ENCODE results near the gene COL6A5. TPM values are rescaled to one million over a fixed set of nuclear protein-coding genes. Genes with fewer than 3 reads are reported as not detected.
"Not testable (repeated sequence)": the region's sequence is repeated elsewhere in the genome, so short reads cannot be mapped to it uniquely, and the experiment has no call there.

Gene COL6A5
- total RNA-seq, 4 donors from 2014 or later: 0.11 TPM; not detected in 3

DNA sequence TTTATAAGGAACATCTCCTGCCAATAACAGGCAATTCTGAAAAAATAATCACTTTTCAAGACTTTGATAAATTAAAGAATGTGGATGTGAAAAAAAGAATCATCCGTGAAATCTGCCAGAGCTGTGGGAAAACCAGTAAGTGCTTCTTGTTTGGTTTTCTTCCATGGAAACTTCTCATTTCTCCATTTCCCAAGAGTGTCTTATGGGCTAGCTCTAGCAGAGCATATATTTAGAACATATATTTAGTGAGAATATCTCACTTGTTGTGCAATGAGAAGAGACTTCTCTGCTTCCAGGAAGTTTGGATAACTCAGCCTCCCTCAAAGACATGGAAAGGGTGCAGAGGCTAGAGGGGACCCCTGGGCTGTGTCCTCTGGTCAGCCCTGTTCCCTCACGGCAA lies 49.9 kb downstream of the COL6A5 start:
- intact Hi-C loops (cut with DNase I): no loop called here
- no peaks in the 10 kb centered on the region for H3K27me3 ChIP-seq
- 61 to 77% methylated on average over 2 of the region's 2 CpGs for WGBS, 2 donors

DNA sequence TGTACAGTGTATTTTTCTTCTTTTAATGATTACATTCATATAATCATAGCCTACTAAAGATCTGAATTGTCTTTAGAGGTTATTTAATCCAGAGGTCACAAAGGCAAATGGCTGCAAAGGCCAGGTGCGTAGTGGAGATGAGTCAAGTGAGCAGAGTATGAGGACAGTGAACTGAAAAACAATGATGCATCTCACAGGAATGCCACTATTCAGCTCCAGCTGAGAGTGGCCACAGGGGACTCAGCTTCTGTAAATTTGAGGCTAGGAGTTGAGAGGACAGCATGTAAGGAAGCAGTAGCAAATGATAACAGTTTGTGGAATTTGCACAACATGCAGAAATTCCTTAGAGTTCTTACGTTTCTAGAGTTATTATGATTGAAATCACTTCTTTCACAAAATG lies 50.4 kb downstream of the COL6A5 start:
- WGBS, 2 donors: 53 to 75% methylated on average over 2 of the region's 2 CpGs
- H3K27ac ChIP-seq: no peak overlapping the region
- intact Hi-C loops (cut with DNase I): no loop called here
- no peak for DNase-seq
- H3K4me3 ChIP-seq (replicated peaks in 1 of 3): no peak overlapping the region
- no peaks in the 10 kb centered on the region for H3K9me3 ChIP-seq
- H3K27me3 ChIP-seq: no peaks in the 10 kb centered on the region
- H3K36me3 ChIP-seq: no peaks in the 10 kb centered on the region
- no peak for TF ChIP-seq POLR2A (IDR thresholded peaks at IDR 0.05)
- TF ChIP-seq, protein P1, sequence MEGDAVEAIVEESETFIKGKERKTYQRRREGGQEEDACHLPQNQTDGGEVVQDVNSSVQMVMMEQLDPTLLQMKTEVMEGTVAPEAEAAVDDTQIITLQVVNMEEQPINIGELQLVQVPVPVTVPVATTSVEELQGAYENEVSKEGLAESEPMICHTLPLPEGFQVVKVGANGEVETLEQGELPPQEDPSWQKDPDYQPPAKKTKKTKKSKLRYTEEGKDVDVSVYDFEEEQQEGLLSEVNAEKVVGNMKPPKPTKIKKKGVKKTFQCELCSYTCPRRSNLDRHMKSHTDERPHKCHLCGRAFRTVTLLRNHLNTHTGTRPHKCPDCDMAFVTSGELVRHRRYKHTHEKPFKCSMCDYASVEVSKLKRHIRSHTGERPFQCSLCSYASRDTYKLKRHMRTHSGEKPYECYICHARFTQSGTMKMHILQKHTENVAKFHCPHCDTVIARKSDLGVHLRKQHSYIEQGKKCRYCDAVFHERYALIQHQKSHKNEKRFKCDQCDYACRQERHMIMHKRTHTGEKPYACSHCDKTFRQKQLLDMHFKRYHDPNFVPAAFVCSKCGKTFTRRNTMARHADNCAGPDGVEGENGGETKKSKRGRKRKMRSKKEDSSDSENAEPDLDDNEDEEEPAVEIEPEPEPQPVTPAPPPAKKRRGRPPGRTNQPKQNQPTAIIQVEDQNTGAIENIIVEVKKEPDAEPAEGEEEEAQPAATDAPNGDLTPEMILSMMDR (IDR thresholded peaks at IDR 0.05): no peak
- no peaks in the 10 kb centered on the region for H3K4me1 ChIP-seq

More for the DNA sequence above, 49.9 kb downstream of the COL6A5 start:
- TF ChIP-seq, protein P1 (IDR thresholded peaks at IDR 0.05): no peak
- no peak for TF ChIP-seq POLR2A (IDR thresholded peaks at IDR 0.05)
- Histone ChIP-seq H3K36me3 (no peaks in the 10 kb centered on the region), H3K4me1 (no peaks in the 10 kb centered on the region), H3K4me3 (replicated peaks in 1 of 3) (no peak overlapping the region), H3K9me3 (no peaks in the 10 kb centered on the region), H3K27ac (no peak overlapping the region)
- DNase-seq: no peak

DNA sequence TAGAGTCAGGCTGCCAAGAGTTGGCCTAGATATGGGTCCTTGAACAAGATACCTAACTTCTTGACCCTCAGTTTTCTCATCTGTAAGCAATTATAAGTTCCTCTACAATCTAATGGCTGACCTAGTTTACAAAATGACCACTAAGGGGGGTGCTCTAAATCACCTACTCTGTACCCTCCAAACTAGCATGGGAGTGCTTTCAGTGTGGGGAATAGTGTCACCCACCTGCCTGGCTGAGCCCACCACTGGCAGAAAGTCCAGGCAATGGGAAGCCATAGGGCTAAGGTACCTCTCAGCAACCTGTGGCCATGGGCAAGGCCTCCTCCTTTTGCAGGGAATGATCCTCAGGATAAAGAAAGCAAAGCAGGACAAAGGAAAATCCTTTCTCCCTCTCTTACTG lies 58.9 kb downstream of the COL6A5 start:
- H3K27me3 ChIP-seq: no peaks in the 10 kb centered on the region
- no peak overlapping the region for H3K4me3 ChIP-seq (replicated peaks in 1 of 3)
- intact Hi-C loops (cut with DNase I): no loop called here
- H3K9me3 ChIP-seq: no peaks in the 10 kb centered on the region
- H3K36me3 ChIP-seq: no peaks in the 10 kb centered on the region
- TF ChIP-seq, protein P1 (IDR thresholded peaks at IDR 0.05): no peak
- TF ChIP-seq POLR2A (IDR thresholded peaks at IDR 0.05): no peak
- no peak for DNase-seq
- no peak overlapping the region for H3K27ac ChIP-seq
- H3K4me1 ChIP-seq: no peaks in the 10 kb centered on the region

DNA sequence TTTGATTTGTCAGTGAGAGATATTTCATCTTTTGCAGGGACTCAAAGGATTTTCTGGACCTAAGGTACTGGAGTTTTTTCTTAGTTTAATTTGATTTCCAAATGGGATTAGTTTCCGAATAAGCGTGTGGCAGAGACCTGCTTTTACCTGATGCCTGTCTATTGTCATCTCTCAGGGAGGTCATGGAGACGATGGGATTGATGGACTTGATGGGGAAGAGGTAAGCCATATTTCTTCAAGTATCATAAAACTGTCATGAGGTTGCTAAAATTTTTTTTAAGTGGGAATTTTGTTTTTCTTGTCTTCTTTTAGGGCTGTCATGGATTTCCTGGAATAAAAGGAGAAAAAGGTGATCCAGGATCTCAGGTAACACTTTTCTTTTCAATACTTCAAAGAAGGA lies 60.5 kb downstream of the COL6A5 start:
- no peak overlapping the region for H3K27ac ChIP-seq
- H3K4me3 ChIP-seq (replicated peaks in 1 of 3): no peak overlapping the region
- no peaks in the 10 kb centered on the region for H3K36me3 ChIP-seq
- H3K27me3 ChIP-seq: no peaks in the 10 kb centered on the region
- peaks cover 0 to 5% of the 10 kb centered on the region in 2 donors for H3K4me1 ChIP-seq
- DNase-seq: no peak
- WGBS, 2 donors: 67 to 93% methylated on average over 3 of the region's 3 CpGs
- no peaks in the 10 kb centered on the region for H3K9me3 ChIP-seq
- intact Hi-C loops (cut with DNase I): no loop called here
- TF ChIP-seq, protein P1 (IDR thresholded peaks at IDR 0.05): no peak
- no peak for TF ChIP-seq POLR2A (IDR thresholded peaks at IDR 0.05)

DNA sequence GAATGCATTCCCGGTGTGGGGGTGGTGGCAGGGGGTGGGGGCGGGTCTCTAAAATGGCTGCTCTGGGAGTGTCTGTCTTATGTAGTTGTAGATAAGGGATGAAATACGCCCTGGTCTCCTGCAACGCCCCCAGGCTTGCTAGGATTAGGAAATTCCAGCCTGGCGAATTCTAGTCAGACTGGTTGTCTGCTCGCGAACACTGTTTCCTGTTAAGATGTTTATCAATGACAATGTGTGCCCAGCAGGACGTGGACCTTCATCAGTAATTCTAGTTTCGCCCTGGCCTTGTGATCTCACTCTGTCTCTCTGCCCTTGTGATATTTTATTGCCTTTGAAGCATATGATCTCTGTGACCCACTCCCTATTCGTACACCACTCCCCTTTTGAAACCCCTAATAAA lies 62.8 kb downstream of the COL6A5 start:
- H3K27ac ChIP-seq; H3K4me1 ChIP-seq; H3K9me3 ChIP-seq; H3K36me3 ChIP-seq; DNase-seq; intact Hi-C loops (cut with DNase I); H3K27me3 ChIP-seq; H3K4me3 ChIP-seq (replicated peaks in 1 of 3): not testable (repeated sequence)
- WGBS, 2 donors: 80 to 90% methylated on average over 10 of the region's 10 CpGs

DNA sequence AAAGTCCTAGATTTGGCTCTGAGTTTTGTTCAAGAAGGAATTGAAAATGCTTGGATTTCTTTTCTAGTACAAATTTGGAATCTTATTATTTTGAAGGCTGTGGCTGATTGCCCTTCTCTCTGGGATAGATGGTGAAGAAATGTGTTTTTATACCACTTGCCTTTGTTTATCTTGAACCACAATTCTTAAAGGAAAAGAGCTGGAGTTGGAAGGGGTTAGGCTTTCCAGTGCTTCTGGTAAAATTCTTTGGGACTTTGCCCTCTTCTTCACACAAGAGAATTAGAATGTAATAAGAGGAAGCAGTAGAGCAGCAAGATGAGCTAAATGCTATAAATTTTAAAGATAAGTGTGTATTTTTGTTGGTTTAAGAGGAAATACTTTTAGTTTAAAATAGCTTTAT lies 65.8 kb downstream of the COL6A5 start:
- Histone ChIP-seq H3K36me3 (no peaks in the 10 kb centered on the region), H3K4me1 (peaks cover 0 to 8% of the 10 kb centered on the region in 2 donors), H3K27ac (no peak overlapping the region), H3K4me3 (replicated peaks in 1 of 3) (no peak overlapping the region), H3K9me3 (no peaks in the 10 kb centered on the region), H3K27me3 (no peaks in the 10 kb centered on the region)
- intact Hi-C loops (cut with DNase I): no loop called here
- no peak for DNase-seq
- TF ChIP-seq POLR2A (IDR thresholded peaks at IDR 0.05): no peak
- TF ChIP-seq, protein P1 (IDR thresholded peaks at IDR 0.05): no peak

Data from thyroid gland (tissue), 4 donors.